Endodermal cell (in vitro differentiated cells): ENCODE measurements around the gene CCDC93. TPM values are rescaled to one million over a fixed set of nuclear protein-coding genes. Genes with fewer than 3 reads are reported as not detected.

ENCODE experiments used
- DNase-seq: peaks from one replicate; pipeline ENCODE4 v3.0.0-alpha.2; 2017
- H3K27ac ChIP-seq: 2 replicates; pipeline ENCODE4 v1.5.1; 2013; ENCODE audit warnings: mild to moderate bottlenecking, low read depth, low read length, moderate library complexity
- H3K27me3 ChIP-seq: 2 replicates; pipeline ENCODE4 v1.6.1; 2013; ENCODE audit warnings: mild to moderate bottlenecking, low read length, moderate library complexity; ENCODE audit not compliant: insufficient read depth, control insufficient read depth, poor library complexity, severe bottlenecking
- H3K36me3 ChIP-seq: 2 replicates; pipeline ENCODE4 v1.7.0; 2013; ENCODE audit warnings: mild to moderate bottlenecking, low read length, moderate library complexity; ENCODE audit not compliant: control insufficient read depth, insufficient read depth
- H3K4me1 ChIP-seq: one replicate; pipeline ENCODE4 v1.7.0; 2013; ENCODE audit warnings: low read length; ENCODE audit not compliant: control insufficient read depth, insufficient read depth
- H3K4me3 ChIP-seq: 2 replicates; pipeline ENCODE4 v1.5.1; 2013; ENCODE audit warnings: mild to moderate bottlenecking, low read length, moderate library complexity
- H3K9ac ChIP-seq: 2 replicates; pipeline ENCODE4 v1.6.1; 2013; ENCODE audit warnings: mild to moderate bottlenecking, low read length, moderate library complexity; ENCODE audit not compliant: poor library complexity, severe bottlenecking; ENCODE audit errors: extremely low read depth
- H3K9me3 ChIP-seq: 2 replicates; pipeline ENCODE4 v1.6.1; 2013; ENCODE audit warnings: mild to moderate bottlenecking, low read length, moderate library complexity; ENCODE audit not compliant: control insufficient read depth
- H3K27ac Mint-ChIP-seq: 2 replicates; pipeline ENCODE4 v1.8.0; 2020; ENCODE audit warnings: mixed read lengths
- H3K27me3 Mint-ChIP-seq: 2 replicates; pipeline ENCODE4 v1.8.0; 2021; ENCODE audit warnings: mild to moderate bottlenecking, mixed read lengths; ENCODE audit not compliant: insufficient read depth
- H3K36me3 Mint-ChIP-seq: 2 replicates; pipeline ENCODE4 v1.8.0; 2020; ENCODE audit warnings: low read depth, mixed read lengths
- H3K4me1 Mint-ChIP-seq: 2 replicates; pipeline ENCODE4 v1.8.0; 2020; ENCODE audit warnings: mixed read lengths
- H3K4me3 Mint-ChIP-seq: 2 replicates; pipeline ENCODE4 v1.8.0; 2020; ENCODE audit warnings: mild to moderate bottlenecking, moderate library complexity, mixed read lengths
- H3K9me3 Mint-ChIP-seq: 2 replicates; pipeline ENCODE4 v1.8.0; 2020; ENCODE audit warnings: mild to moderate bottlenecking, mixed read lengths
- CTCF ChIP-seq: fragments of 200-600 bp; sonication (generic); conservative IDR thresholded peaks from 2 replicates; pipeline ENCODE4 v1.5.0; 2021; ENCODE audit warnings: antibody characterized with exemption, mild to moderate bottlenecking
- WGBS, 2 experiments: methylation state at CpG; one replicate each; pipeline versions ENCODE4 v1.1.5 to v1.1.7; 2013; ENCODE audit warnings: missing lambda C conversion rate in 2 of 2, mixed read lengths in 1 of 2; ENCODE audit not compliant: insufficient coverage in 1 of 2, insufficient read length in 1 of 2; 5-methylcytosine and 5-hydroxymethylcytosine counted together
- total RNA-seq, 2 donors: library from RNA; stranded (reverse); fragmentation: NEBNext Ultra II Directional in 1 of 2; extraction: Animal tissue kit (Norgen Biotek cat#: 25700) in 1 of 2; gene quantifications; 2 replicates in 1 of 2; 3 replicates in 1 of 2; pipeline ENCODE4 v1.2.1, GENCODE V29; 2021

The CCDC93 gene
- total RNA-seq, 2 donors from 2014 or later = 35.6 to 36.6 TPM

GRCh38 chr2:117879003-117879402, 134.9 kb downstream of the CCDC93 start:
- Histone ChIP-seq H3K36me3 (no peaks in the 10 kb centered on the region), H3K9ac (no peak overlapping the region), H3K27me3 (no peaks in the 10 kb centered on the region), H3K9me3 (peaks cover 13% of the 10 kb centered on the region), H3K4me1 (peaks cover 3% of the 10 kb centered on the region), H3K27ac (no peak overlapping the region), H3K4me3 (no peak overlapping the region)
- DNase-seq = peak; percentile 20
- no peak overlapping the region for H3K27ac Mint-ChIP-seq
- TF ChIP-seq CTCF = no peak
- no peaks in the 10 kb centered on the region for H3K36me3 Mint-ChIP-seq
- peaks cover 18% of the 10 kb centered on the region for H3K9me3 Mint-ChIP-seq
- H3K27me3 Mint-ChIP-seq = peaks cover 32% of the 10 kb centered on the region
- no peak overlapping the region for H3K4me3 Mint-ChIP-seq
- H3K4me1 Mint-ChIP-seq = peaks cover 11% of the 10 kb centered on the region
- 83 to 92% methylated on average over 1 to 2 of the region's 2 CpGs for WGBS, 2 experiments

GRCh38 chr2:117875786-117876185, 138.1 kb downstream of the CCDC93 start:
- H3K9me3 ChIP-seq = no peaks in the 10 kb centered on the region
- H3K9ac ChIP-seq = no peak overlapping the region
- no peak overlapping the region for H3K27ac ChIP-seq
- no peaks in the 10 kb centered on the region for H3K27me3 ChIP-seq
- peaks cover 3% of the 10 kb centered on the region for H3K4me1 ChIP-seq
- H3K36me3 ChIP-seq = no peaks in the 10 kb centered on the region
- Mint-ChIP-seq H3K27ac (no peak overlapping the region), H3K4me3 (no peak overlapping the region), H3K4me1 (peaks cover 11% of the 10 kb centered on the region), H3K36me3 (no peaks in the 10 kb centered on the region), H3K27me3 (peaks cover 44% of the 10 kb centered on the region), H3K9me3 (no peaks in the 10 kb centered on the region)
- 33 to 52% methylated on average over 1 of the region's 1 CpG for WGBS, 2 experiments
- no peak for TF ChIP-seq CTCF
- DNase-seq = no peak
- H3K4me3 ChIP-seq = no peak overlapping the region

Other genes starting within 250 kb of the CCDC93 start
- 10 to 100 TPM; 63.6 to 70.4 TPM for gene DDX18, start 199.4 kb downstream of the CCDC93 start, total RNA-seq
- 10 to 100 TPM; 10.9 to 12.5 TPM for gene INSIG2, start 74.4 kb upstream of the CCDC93 start, total RNA-seq